VCaP (cell line): ENCODE data around the gene VPS8.

Experiments
- H3K27ac ChIP-seq: fragments of 450-650 bp; 2 replicates; pipeline ENCODE4 v1.5.1; 2017
- CTCF ChIP-seq: fragments of 450-650 bp; conservative IDR thresholded peaks from 2 replicates; pipeline ENCODE4 v1.5.1; 2017; ENCODE audit warnings: mild to moderate bottlenecking, moderate library complexity

The VPS8 gene

GRCh38 chr3:185049710-185050109, 237.7 kb downstream of the VPS8 start:
- no peak for TF ChIP-seq CTCF
- no peak overlapping the region for H3K27ac ChIP-seq

GRCh38 chr3:185051801-185052200, 239.8 kb downstream of the VPS8 start:
- H3K27ac ChIP-seq: no peak overlapping the region
- TF ChIP-seq CTCF: no peak

- no peak overlapping the region for H3K27ac ChIP-seq
- no peak for TF ChIP-seq CTCF
These were observed 240.7 kb downstream of the VPS8 start for GRCh38 chr3:185052631-185053030.

GRCh38 chr3:185056908-185057307, 244.9 kb downstream of the VPS8 start:
- no peak overlapping the region for H3K27ac ChIP-seq
- no peak for TF ChIP-seq CTCF

GRCh38 chr3:185057829-185058228, 245.9 kb downstream of the VPS8 start:
- no peak overlapping the region for H3K27ac ChIP-seq
- TF ChIP-seq CTCF: no peak

- TF ChIP-seq CTCF: no peak
- H3K27ac ChIP-seq: no peak overlapping the region
These were observed 246.8 kb downstream of the VPS8 start for GRCh38 chr3:185058796-185059195.

- TF ChIP-seq CTCF: no peak
- H3K27ac ChIP-seq: no peak overlapping the region
These were observed 247.8 kb downstream of the VPS8 start for GRCh38 chr3:185059766-185060165.

GRCh38 chr3:185060655-185061054, 248.7 kb downstream of the VPS8 start:
- no peak overlapping the region for H3K27ac ChIP-seq
- no peak for TF ChIP-seq CTCF
